ENCODE measurements around the gene PIGZ. TPM values are rescaled to one million over a fixed set of nuclear protein-coding genes. Genes with fewer than 3 reads are reported as not detected.
A peak's percentile ranks its signal among the peaks of the same experiment; 100 is the strongest.

Gene PIGZ
- total and polyA plus RNA-seq, 2 experiments from 2014 or later = 18.0 to 32.6 TPM

- Histone ChIP-seq H2AFZ (no peak overlapping the region), H3K27ac (no peak overlapping the region), H3K9me3 (ENCODE audit: low read depth) (no peaks in the 10 kb centered on the region), H3K9me2 (replicated peaks; ENCODE audit: insufficient read depth) (no peaks in the 10 kb centered on the region), H3K27me3 (no peaks in the 10 kb centered on the region), H4K20me1 (ENCODE audit: insufficient read depth, poor library complexity, severe bottlenecking) (no peaks in the 10 kb centered on the region), H3K79me2 (no peaks in the 10 kb centered on the region), H3K36me3 (replicated peaks; ENCODE audit: insufficient read depth, low read depth) (no peaks in the 10 kb centered on the region), H3K4me1 (ENCODE audit: insufficient read depth) (peaks cover 7% of the 10 kb centered on the region), H3K4me3 (no peak overlapping the region), H3K4me2 (no peak overlapping the region)
- 94% methylated on average over 27 of the region's 27 CpGs for WGBS (ENCODE audit: low lambda C conversion rate, missing lambda C conversion rate)
- TF ChIP-seq CTCF (IDR thresholded peaks at IDR 0.05; ENCODE audit: poor library complexity) = no peak
- TF ChIP-seq EZH2phosphoT487 (IDR thresholded peaks at IDR 0.05; ENCODE audit: low read depth, severe bottlenecking, unreplicated experiment) = no peak
- TF ChIP-seq EZH2 (IDR thresholded peaks at IDR 0.05; ENCODE audit: borderline replicate concordance) = no peak
- DNase-seq (ENCODE audit: low spot score) = no peak
Observed at GRCh38 chr3:197008436-197009209, 40.0 kb upstream of the PIGZ start.

GRCh38 chr3:197007953-197008352 lies 39.3 kb upstream of the PIGZ start:
- no peaks in the 10 kb centered on the region for H3K27me3 ChIP-seq

GRCh38 chr3:197007296-197007940 lies 38.8 kb upstream of the PIGZ start:
- H3K4me2 ChIP-seq = no peak overlapping the region
- no peaks in the 10 kb centered on the region for H4K20me1 ChIP-seq (ENCODE audit: insufficient read depth, poor library complexity, severe bottlenecking)
- no peaks in the 10 kb centered on the region for H3K9me2 ChIP-seq (replicated peaks; ENCODE audit: insufficient read depth)
- H3K27me3 ChIP-seq = no peaks in the 10 kb centered on the region
- peak; percentile 65 for DNase-seq (ENCODE audit: low spot score)
- H3K9me3 ChIP-seq (ENCODE audit: low read depth) = no peaks in the 10 kb centered on the region
- H3K36me3 ChIP-seq (replicated peaks; ENCODE audit: insufficient read depth, low read depth) = no peaks in the 10 kb centered on the region
- TF ChIP-seq EZH2phosphoT487 (IDR thresholded peaks at IDR 0.05; ENCODE audit: low read depth, severe bottlenecking, unreplicated experiment) = no peak
- TF ChIP-seq CTCF (IDR thresholded peaks at IDR 0.05; ENCODE audit: poor library complexity) = no peak
- TF ChIP-seq EZH2 (IDR thresholded peaks at IDR 0.05; ENCODE audit: borderline replicate concordance) = no peak
- H2AFZ ChIP-seq = no peak overlapping the region
- H3K79me2 ChIP-seq = no peaks in the 10 kb centered on the region
- peaks cover 11% of the 10 kb centered on the region for H3K4me1 ChIP-seq (ENCODE audit: insufficient read depth)
- H3K4me3 ChIP-seq = no peak overlapping the region
- 68% methylated on average over 12 of the region's 12 CpGs for WGBS (ENCODE audit: low lambda C conversion rate, missing lambda C conversion rate)
- H3K27ac ChIP-seq = no peak overlapping the region

More at GRCh38 chr3:197007953-197008352, 39.3 kb upstream of the PIGZ start:
- no peak for TF ChIP-seq EZH2phosphoT487 (IDR thresholded peaks at IDR 0.05; ENCODE audit: low read depth, severe bottlenecking, unreplicated experiment)
- no peak for TF ChIP-seq CTCF (IDR thresholded peaks at IDR 0.05; ENCODE audit: poor library complexity)
- no peak for TF ChIP-seq EZH2 (IDR thresholded peaks at IDR 0.05; ENCODE audit: borderline replicate concordance)
- Histone ChIP-seq H3K4me2 (no peak overlapping the region), H3K4me3 (no peak overlapping the region), H2AFZ (no peak overlapping the region), H3K4me1 (ENCODE audit: insufficient read depth) (peaks cover 9% of the 10 kb centered on the region), H3K27ac (no peak overlapping the region), H3K9me3 (ENCODE audit: low read depth) (no peaks in the 10 kb centered on the region), H3K79me2 (no peaks in the 10 kb centered on the region), H3K9me2 (replicated peaks; ENCODE audit: insufficient read depth) (no peaks in the 10 kb centered on the region), H4K20me1 (ENCODE audit: insufficient read depth, poor library complexity, severe bottlenecking) (no peaks in the 10 kb centered on the region), H3K36me3 (replicated peaks; ENCODE audit: insufficient read depth, low read depth) (no peaks in the 10 kb centered on the region)
- no peak for DNase-seq (ENCODE audit: low spot score)
- 87% methylated on average over 8 of the region's 8 CpGs for WGBS (ENCODE audit: low lambda C conversion rate, missing lambda C conversion rate)

All from hepatocyte (in vitro differentiated cells).